GM10248 (cell line): ENCODE measurements around the gene ACO2.
"Not testable (repeated sequence)": the region's sequence is repeated elsewhere in the genome, so short reads cannot be mapped to it uniquely, and the experiment has no call there.

Experiments used
- CTCF ChIA-PET: fragments of 300-600 bp; sonication (Branson Sonifier 250); formaldehyde crosslinking; extraction: SDS; loops from one replicate; lab custom pipeline; 2021; ENCODE audit warnings: antibody characterized with exemption; lab: Yijun Ruan, JAX
- POLR2A ChIA-PET: fragments of 350-650 bp; sonication (Branson Sonifier 250); formaldehyde crosslinking; extraction: SDS; loops from one replicate; lab custom pipeline; 2020; ENCODE audit warnings: antibody characterized with exemption; lab: Yijun Ruan, JAX
- DNase-seq: peaks from one replicate; pipeline ENCODE4 v3.0.0; 2012; ENCODE audit errors: extremely low spot score
- TF ChIP-seq, protein P1 (sequence below): IDR thresholded peaks from 2 replicates; pipeline ENCODE4 v1.5.1; 2012; ENCODE audit warnings: mild to moderate bottlenecking, low read depth; ENCODE audit errors: extremely low read depth, missing control alignments, control extremely low read depth

ACO2 gene

DNA sequence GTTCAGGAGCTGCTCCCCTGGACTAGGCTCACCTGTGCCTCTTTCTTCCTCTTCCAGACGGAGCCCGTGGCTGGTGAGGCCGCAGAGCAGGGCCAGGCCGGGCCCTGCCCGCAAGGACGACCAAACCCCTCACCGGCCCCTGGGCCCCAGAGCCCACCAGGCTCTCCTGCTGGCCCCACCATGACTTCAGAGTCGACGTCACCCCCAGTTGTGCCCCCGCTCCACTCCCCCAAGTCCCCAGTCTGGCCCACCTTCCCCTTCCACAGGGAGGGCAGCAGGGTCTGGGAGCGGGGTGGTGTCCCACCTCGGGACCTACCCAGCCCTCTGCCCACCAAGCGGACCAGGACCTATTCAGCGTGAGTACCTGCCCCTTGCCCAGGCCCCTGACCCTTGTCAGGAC is 102.9 kb downstream of the ACO2 start:
- TF ChIP-seq, protein P1, sequence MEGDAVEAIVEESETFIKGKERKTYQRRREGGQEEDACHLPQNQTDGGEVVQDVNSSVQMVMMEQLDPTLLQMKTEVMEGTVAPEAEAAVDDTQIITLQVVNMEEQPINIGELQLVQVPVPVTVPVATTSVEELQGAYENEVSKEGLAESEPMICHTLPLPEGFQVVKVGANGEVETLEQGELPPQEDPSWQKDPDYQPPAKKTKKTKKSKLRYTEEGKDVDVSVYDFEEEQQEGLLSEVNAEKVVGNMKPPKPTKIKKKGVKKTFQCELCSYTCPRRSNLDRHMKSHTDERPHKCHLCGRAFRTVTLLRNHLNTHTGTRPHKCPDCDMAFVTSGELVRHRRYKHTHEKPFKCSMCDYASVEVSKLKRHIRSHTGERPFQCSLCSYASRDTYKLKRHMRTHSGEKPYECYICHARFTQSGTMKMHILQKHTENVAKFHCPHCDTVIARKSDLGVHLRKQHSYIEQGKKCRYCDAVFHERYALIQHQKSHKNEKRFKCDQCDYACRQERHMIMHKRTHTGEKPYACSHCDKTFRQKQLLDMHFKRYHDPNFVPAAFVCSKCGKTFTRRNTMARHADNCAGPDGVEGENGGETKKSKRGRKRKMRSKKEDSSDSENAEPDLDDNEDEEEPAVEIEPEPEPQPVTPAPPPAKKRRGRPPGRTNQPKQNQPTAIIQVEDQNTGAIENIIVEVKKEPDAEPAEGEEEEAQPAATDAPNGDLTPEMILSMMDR, result no peak
- DNase-seq, result no peak
- ChIA-PET CTCF (no interaction called here), POLR2A (no interaction called here)

DNA sequence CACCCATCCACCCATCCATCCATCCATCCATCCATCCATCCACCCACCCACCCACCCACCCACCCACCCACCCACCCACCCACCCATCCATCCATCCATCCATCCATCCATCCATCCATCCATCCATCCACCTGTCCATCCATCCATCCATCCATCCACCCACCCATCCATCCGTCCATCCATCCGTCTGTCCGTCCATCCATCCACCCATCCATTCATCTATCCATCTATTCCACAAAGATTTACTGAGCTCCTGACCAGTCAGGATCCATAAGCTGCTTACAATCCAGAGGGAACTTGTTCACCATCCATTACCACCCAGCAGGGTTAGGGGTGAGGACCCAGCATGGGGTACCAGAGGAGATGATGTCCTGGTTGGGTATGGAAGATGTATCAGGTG is 103.4 kb downstream of the ACO2 start:
- DNase-seq, POLR2A ChIA-PET: not testable (repeated sequence)
- CTCF ChIA-PET, result interaction anchor here (1.2 kb wide), 1 partner anchor 17 kb away, joined by 3 read pairs; the partner anchor contains the start of gene PMM1

DNA sequence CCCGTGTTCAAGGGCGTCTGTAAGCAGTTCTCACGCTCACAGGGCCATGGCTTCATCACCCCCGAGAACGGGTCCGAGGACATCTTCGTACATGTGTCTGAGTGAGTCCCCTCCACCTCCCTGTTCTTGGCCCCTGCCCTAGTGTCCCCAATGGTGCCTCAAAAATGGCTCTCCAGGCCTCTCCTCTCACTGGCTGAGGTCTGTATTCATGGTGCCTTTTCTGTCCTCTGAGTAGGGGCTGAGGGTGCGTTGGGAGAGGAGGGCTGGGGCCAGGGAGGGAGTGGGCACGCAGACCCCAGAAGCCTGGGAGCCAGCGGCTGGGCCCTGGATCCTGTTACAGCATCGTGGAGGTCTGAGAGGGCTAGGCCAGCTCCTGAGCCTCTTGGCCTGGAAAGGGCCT is 104.8 kb downstream of the ACO2 start:
- CTCF ChIA-PET, result interaction anchor here (1.2 kb wide), 3 partner anchors 11 to 16 kb away, joined by 3 to 4 read pairs (median 3); partner anchors contain the start of gene PMM1
- POLR2A ChIA-PET, result no interaction called here
- TF ChIP-seq, protein P1, result no peak
- DNase-seq, result no peak

DNA sequence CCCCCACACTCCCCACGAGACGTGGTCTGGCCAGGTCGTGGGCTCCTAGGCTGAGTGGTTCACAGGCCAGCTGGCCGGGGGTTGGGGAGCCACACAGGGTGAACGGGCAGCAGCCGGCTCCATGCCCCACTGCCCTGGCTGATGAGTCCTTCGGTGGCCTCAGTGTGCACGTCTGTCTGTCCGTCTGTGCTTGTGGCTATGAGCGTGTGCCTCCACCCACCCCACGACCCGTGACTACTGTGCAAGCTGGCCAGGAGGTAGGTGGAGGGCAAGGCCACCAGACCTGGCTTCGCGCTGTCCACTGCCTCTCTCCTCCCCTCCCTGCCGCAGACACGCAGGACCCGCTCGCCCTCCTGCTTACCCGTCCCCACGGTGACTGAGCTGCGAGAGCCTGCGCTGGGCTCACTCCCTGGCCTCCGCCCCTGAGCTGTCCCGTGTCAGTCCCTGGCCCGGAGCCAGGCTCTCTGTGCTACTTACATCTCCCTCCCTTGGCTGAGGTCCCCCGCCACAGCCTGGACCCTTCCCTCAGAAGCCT is 106.0 kb downstream of the ACO2 start:
- TF ChIP-seq, protein P1, result no peak
- no peak for DNase-seq
- CTCF ChIA-PET, result interaction anchor here (1.2 kb wide), 1 partner anchor 14 kb away, joined by 4 read pairs; the partner anchor contains the start of gene PMM1
- POLR2A ChIA-PET, result no interaction called here

DNA sequence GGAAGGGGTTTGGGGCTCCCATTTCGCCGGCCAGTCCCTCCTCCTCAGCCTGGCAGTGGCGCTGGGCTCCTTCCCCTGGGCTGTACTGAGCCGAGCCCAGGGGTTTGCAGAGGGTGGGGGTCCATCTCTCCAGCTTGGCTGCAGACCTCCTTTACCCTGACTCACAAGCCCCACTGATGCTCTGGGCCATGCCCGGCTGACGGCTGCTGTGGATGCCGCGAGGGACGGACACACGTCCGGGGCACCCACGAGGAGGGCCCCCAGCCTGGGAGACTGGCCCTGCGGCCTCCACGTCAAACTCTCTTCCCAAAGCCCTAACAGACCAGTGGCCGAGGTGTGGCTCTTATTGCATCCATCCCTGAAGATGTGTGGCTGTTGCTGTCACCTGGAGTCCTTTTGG is 106.6 kb downstream of the ACO2 start:
- ChIA-PET POLR2A (no interaction called here), CTCF (interaction anchor here (1.1 kb wide), 1 partner anchor 172 kb away, joined by 4 read pairs; no protein-coding TSS in a partner anchor)
- no peak for DNase-seq
- TF ChIP-seq, protein P1, result no peak

DNA sequence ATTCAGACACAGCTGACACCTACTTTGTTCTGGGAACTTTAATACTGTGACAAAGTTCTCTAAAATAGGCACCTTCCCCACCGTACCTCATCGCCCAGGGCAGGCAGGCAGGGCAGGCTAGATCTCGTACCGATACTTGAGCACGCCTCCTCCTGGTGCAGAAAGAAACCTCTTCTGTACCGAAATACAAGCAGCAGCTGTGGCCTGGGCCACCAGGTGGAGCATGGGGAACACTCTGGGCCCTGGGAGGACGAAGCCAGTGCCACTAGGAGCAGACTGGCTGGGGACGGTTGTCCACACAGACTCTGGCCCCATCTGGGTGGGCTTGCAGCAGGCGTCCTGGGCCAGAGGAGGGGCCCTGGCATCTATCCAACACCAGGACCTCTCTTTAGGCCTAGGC is 108.0 kb downstream of the ACO2 start:
- DNase-seq, result peak; percentile 65
- ChIA-PET CTCF (interaction anchor here (0.9 to 1.4 kb wide), 6 partner anchors 9 to 173 kb away, joined by 3 to 4 read pairs (median 3); no protein-coding TSS in a partner anchor), POLR2A (no interaction called here)
- TF ChIP-seq, protein P1, result peak; percentile 66

- DNase-seq, result no peak
- CTCF ChIA-PET, result interaction anchor here (1.0 to 1.4 kb wide), 4 partner anchors 10 to 34 kb away, joined by 3 read pairs; partner anchors contain the start of gene PMM1
- TF ChIP-seq, protein P1, result no peak
- POLR2A ChIA-PET, result interaction anchor here (1.6 kb wide), 1 partner anchor 12 kb away, joined by 4 read pairs; the partner anchor contains the start of gene PMM1
Measured at GRCh38 chr22:41578114-41578513, 109.2 kb downstream of the ACO2 start.
